ENCODE data around the gene GRK5.

The GRK5 gene

GRCh38 chr10:119279441-119279840, 72.1 kb downstream of the GRK5 start:
- DNase-seq (ENCODE audit: low spot score) = no peak
- TF ChIP-seq CTCF (IDR thresholded peaks at IDR 0.05; ENCODE audit: extremely low read depth, missing control alignments) = no peak

GRCh38 chr10:119281581-119282071, 74.3 kb downstream of the GRK5 start:
- TF ChIP-seq CTCF (IDR thresholded peaks at IDR 0.05; ENCODE audit: extremely low read depth, missing control alignments) = no peak
- no peak for DNase-seq (ENCODE audit: low spot score)

- no peak for TF ChIP-seq CTCF (IDR thresholded peaks at IDR 0.05; ENCODE audit: extremely low read depth, missing control alignments)
Measured at GRCh38 chr10:119282446-119282845, 75.1 kb downstream of the GRK5 start.

GRCh38 chr10:119283387-119283786, 76.0 kb downstream of the GRK5 start:
- DNase-seq (ENCODE audit: low spot score) = no peak
- no peak for TF ChIP-seq CTCF (IDR thresholded peaks at IDR 0.05; ENCODE audit: extremely low read depth, missing control alignments)

More at GRCh38 chr10:119282446-119282845, 75.1 kb downstream of the GRK5 start:
- no peak for DNase-seq (ENCODE audit: low spot score)

- no peak for DNase-seq (ENCODE audit: low spot score)
- TF ChIP-seq CTCF (IDR thresholded peaks at IDR 0.05; ENCODE audit: extremely low read depth, missing control alignments) = no peak
Measured at GRCh38 chr10:119283818-119284217, 76.4 kb downstream of the GRK5 start.

- DNase-seq (ENCODE audit: low spot score) = no peak
- no peak for TF ChIP-seq CTCF (IDR thresholded peaks at IDR 0.05; ENCODE audit: extremely low read depth, missing control alignments)
Measured at GRCh38 chr10:119284679-119285096, 77.3 kb downstream of the GRK5 start.

GRCh38 chr10:119285495-119286267, 78.3 kb downstream of the GRK5 start:
- DNase-seq (ENCODE audit: low spot score) = peak; percentile 53
- TF ChIP-seq CTCF (IDR thresholded peaks at IDR 0.05; ENCODE audit: extremely low read depth, missing control alignments) = no peak

Data from GM20000 (cell line).